ENCODE results near the gene FADS2.

FADS2 gene

GRCh38 chr11:61827571-61828378, at the start of gene FADS2:
Gene FADS2 (plus strand): TSS chr11:61828300. CDS start chr11:61828391, 91 bp downstream.
- peak; percentile 82 for DNase-seq (ENCODE audit: extremely low read depth, low read depth)
- H3K4me3 ChIP-seq (replicated peaks; ENCODE audit: low read depth, low read length) = peak within 1 kb of the TSS; percentile 66
- TF ChIP-seq, protein P1, sequence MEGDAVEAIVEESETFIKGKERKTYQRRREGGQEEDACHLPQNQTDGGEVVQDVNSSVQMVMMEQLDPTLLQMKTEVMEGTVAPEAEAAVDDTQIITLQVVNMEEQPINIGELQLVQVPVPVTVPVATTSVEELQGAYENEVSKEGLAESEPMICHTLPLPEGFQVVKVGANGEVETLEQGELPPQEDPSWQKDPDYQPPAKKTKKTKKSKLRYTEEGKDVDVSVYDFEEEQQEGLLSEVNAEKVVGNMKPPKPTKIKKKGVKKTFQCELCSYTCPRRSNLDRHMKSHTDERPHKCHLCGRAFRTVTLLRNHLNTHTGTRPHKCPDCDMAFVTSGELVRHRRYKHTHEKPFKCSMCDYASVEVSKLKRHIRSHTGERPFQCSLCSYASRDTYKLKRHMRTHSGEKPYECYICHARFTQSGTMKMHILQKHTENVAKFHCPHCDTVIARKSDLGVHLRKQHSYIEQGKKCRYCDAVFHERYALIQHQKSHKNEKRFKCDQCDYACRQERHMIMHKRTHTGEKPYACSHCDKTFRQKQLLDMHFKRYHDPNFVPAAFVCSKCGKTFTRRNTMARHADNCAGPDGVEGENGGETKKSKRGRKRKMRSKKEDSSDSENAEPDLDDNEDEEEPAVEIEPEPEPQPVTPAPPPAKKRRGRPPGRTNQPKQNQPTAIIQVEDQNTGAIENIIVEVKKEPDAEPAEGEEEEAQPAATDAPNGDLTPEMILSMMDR (IDR thresholded peaks at IDR 0.05; ENCODE audit: low read depth, low read length, missing control alignments) = no peak

GRCh38 chr11:61778357-61778886, 49.7 kb upstream of the FADS2 start:
- no peak for DNase-seq (ENCODE audit: extremely low read depth, low read depth)
- TF ChIP-seq, protein P1 (IDR thresholded peaks at IDR 0.05; ENCODE audit: low read depth, low read length, missing control alignments) = no peak
- no peak overlapping the region for H3K4me3 ChIP-seq (replicated peaks; ENCODE audit: low read depth, low read length)

GRCh38 chr11:61778920-61779650, 49.0 kb upstream of the FADS2 start:
- TF ChIP-seq, protein P1 (IDR thresholded peaks at IDR 0.05; ENCODE audit: low read depth, low read length, missing control alignments) = no peak
- DNase-seq (ENCODE audit: extremely low read depth, low read depth) = no peak
- H3K4me3 ChIP-seq (replicated peaks; ENCODE audit: low read depth, low read length) = no peak overlapping the region

DNA sequence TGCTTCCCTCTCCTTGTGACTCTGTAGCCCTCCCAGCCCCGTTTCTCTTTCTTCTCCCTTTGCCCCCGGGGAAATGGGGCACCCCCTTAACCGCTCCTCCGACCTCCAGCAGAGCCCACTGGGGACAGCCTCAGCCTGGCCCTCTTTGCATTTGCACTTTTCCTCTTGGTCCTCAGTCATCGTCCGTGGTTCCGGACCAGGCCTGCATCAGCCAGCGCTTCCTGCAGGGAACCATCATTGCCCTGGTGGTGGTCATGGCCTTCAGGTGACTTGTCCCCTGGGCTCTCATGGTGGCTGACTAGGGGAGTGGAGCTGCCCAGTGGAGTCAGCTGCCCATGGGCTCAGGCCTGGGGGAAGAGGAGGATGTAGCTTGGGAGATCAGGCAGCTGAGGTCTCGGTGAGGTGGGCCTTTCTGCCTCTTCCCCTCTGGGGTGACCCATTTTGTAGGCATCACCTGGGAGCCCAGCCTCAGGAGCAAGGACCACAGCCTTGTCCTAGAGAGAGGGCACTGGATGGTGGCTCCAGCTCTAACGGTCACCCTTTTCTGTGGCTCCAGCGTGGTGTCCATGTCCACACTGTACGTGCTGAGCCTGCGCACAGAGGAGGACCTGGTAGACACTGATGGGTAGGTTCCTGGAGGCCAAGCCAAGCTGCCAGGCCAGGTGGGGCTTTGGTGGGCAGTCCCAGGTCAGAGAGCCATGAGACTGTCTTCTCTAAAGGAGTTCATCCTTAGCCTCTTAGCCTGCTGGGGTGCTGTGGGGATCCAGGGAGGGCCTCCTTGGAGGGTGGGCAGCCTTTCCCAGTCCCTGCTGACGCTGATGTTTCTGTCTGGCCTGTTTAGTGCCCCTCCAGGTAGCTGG, 48.2 kb upstream of the FADS2 start:
- H3K4me3 ChIP-seq (replicated peaks; ENCODE audit: low read depth, low read length) = no peak overlapping the region
- TF ChIP-seq, protein P1 (IDR thresholded peaks at IDR 0.05; ENCODE audit: low read depth, low read length, missing control alignments) = no peak
- DNase-seq (ENCODE audit: extremely low read depth, low read depth) = no peak

DNA sequence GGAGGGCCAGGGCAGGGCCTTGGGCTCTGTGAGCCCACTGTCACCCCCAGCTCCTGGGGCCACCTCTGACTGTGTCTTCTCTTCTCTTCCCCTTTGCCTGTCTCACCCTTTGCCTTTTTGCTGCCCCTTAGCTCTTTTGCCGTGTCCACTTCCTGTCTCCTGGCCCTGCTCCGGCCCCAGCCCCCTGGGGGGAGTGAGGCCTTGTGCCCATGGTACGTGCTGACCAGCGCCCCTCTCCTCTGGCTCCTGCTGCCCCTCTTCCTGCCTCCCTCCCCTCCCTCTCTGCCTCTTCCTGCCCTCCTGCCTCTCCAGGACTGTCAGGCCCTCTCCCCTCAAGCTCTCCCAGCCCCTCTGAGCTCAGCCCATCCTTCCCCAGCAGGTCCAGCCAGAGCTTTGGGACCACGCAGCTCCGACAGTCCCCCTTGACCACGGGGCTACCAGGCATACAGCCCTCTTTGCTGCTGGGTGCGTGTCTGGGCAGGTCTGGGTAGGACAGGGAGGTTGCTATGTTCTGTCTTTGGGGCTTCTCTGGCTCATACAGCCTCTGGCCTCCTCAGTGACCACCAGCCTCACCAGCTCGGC, 47.4 kb upstream of the FADS2 start:
- TF ChIP-seq, protein P1 (IDR thresholded peaks at IDR 0.05; ENCODE audit: low read depth, low read length, missing control alignments) = no peak
- H3K4me3 ChIP-seq (replicated peaks; ENCODE audit: low read depth, low read length) = no peak overlapping the region
- no peak for DNase-seq (ENCODE audit: extremely low read depth, low read depth)

DNA sequence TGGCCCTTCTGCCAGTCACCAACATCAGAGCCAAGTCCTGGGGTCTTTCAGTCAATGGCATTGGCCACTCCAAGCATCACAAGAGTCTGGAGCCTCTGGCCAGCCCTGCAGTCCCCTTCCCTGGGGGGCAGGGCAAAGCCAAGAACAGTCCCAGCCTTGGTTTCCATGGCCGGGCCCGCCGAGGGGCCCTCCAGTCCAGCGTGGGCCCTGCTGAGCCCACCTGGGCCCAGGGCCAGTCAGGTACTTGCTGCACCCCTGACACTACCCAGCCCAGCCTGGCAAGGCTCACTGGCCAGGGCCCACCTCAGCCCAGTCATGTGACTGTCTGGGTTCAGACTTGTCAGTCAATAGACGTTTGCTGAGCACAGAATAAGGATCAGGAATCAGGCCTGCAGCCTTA, 46.5 kb upstream of the FADS2 start:
- DNase-seq (ENCODE audit: extremely low read depth, low read depth) = no peak
- no peak overlapping the region for H3K4me3 ChIP-seq (replicated peaks; ENCODE audit: low read depth, low read length)
- TF ChIP-seq, protein P1 (IDR thresholded peaks at IDR 0.05; ENCODE audit: low read depth, low read length, missing control alignments) = no peak

All from HFF-Myc (cell line).